Measurements from ENCODE around the gene KIAA2012. TPM values are rescaled to one million over a fixed set of nuclear protein-coding genes. Genes with fewer than 3 reads are reported as not detected.

KIAA2012 gene
- total and polyA plus RNA-seq, 2 of the 4 experiments (the other 2 are of a cell fraction): under 0.01 to 0.09 TPM

DNA sequence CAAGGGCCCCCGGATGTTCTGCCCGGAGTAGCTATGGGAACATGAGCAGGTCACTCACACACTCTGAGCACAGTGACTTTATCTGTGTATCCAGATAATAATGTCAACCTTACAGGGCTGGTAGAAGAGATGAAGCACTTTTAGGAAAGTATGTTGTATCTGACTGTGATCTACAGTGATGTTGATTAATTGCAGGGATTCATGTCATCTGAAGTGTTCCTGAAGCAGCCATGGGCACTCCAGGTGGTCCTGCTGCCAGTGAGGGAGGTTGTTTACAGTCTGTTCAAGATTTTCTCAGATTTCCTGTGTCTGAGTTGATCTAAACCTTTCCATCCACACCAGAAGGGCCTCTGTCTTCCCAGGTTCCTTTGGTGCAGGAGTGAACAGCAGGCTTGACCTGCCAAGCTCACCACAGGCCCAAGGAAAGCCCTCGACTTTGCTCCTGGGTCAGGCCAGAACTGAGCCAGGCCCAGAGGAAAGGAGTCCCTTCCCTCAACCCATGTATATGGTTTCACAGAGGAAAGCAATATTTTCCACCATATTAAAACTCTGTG is 28.0 kb downstream of the KIAA2012 start:
- TF ChIP-seq SMC3 (IDR thresholded peaks at IDR 0.05; ENCODE audit: low read depth, low read length) (no peak), MAFK (IDR thresholded peaks at IDR 0.05; ENCODE audit: low read depth, low read length) (no peak), RCOR1 (IDR thresholded peaks at IDR 0.05; ENCODE audit: insufficient replicate concordance, low read length) (no peak)
- DNase-seq: no peak
- Histone ChIP-seq H2BK15ac (ENCODE audit: low read depth, low read length) (no peak overlapping the region), H4K20me1 (ENCODE audit: insufficient read depth, low read length) (no peaks in the 10 kb centered on the region), H3K27ac (ENCODE audit: insufficient read depth, low read length) (no peak overlapping the region), H3K27me3 (ENCODE audit: control insufficient read depth, insufficient read depth, low read length) (no peaks in the 10 kb centered on the region), H4K5ac (ENCODE audit: low read depth, low read length) (0 out of 2 replicates have a peak overlapping the region, but pooled peaks have one; percentile 24), H3K4me1 (ENCODE audit: control insufficient read depth, insufficient read depth, low read length) (peaks cover 1% of the 10 kb centered on the region; the same call in 1 of the 2 replicates), H3K4me2 (ENCODE audit: low read depth, low read length) (no peak overlapping the region), H3K9me1 (ENCODE audit: insufficient read depth, low read length) (0 out of 2 replicates have a peak, but pooled peaks cover 7% of the 10 kb centered on the region), H2BK20ac (ENCODE audit: low read depth, low read length) (peak overlapping the region; percentile 30; the same call in 1 of the 2 replicates), H2BK5ac (ENCODE audit: low read depth, low read length, poor library complexity, severe bottlenecking) (no peak overlapping the region), H3K9ac (ENCODE audit: low read depth, low read length) (no peak overlapping the region), H4K8ac (ENCODE audit: low read depth in 2 of 2, low read length in 2 of 2) (no peak overlapping the region), H2AFZ (replicated peaks; ENCODE audit: low read length, poor library complexity) (no peak overlapping the region), H3K9me3 (ENCODE audit: control insufficient read depth, insufficient read depth, low read length) (no peaks in the 10 kb centered on the region), H3K23ac (ENCODE audit: low read depth, low read length) (no peak overlapping the region), H2BK120ac (ENCODE audit: low read depth, low read length) (no peak overlapping the region; the same call in 1 of the 2 replicates), H3K14ac (replicated peaks; ENCODE audit: low read depth, low read length) (no peak overlapping the region), H3K79me1 (ENCODE audit: low read depth in 1 of 2, low read length in 2 of 2) (no peaks in the 10 kb centered on the region), H2AK5ac (ENCODE audit: low read depth, low read length) (no peak overlapping the region; the same call in 1 of the 2 replicates), H3K56ac (ENCODE audit: extremely low read depth, insufficient read depth, low read length) (no peak overlapping the region), H3K36me3 (ENCODE audit: control insufficient read depth, insufficient read depth, low read length) (no peaks in the 10 kb centered on the region), H3K4me3 (ENCODE audit: insufficient read depth, low read depth, low read length) (no peak overlapping the region), H4K91ac (ENCODE audit: insufficient read depth, low read depth, low read length) (no peak overlapping the region), H2AK9ac (replicated peaks; ENCODE audit: low read depth, low read length, poor library complexity) (no peak overlapping the region), H3K4ac (ENCODE audit: low read depth, low read length) (no peak overlapping the region), H3K18ac (ENCODE audit: low read depth, low read length) (0 out of 2 replicates have a peak overlapping the region, but pooled peaks have one; percentile 40)
- dilution Hi-C loops (cut with HindIII; ENCODE audit: low sequenced_read_pairs, unreplicated experiment): no loop called here
- no TSS peak for BruUV-seq (replicated peaks)
- in situ Hi-C loops (cut with MboI; ENCODE audit: low sequenced_read_pairs): no loop called here
- intact Hi-C loops (cut with micrococcal nuclease): loop anchor here (5.0 kb wide), 1 partner anchor 46 kb away; no protein-coding TSS in a partner anchor
- CTCF ChIA-PET: interaction anchor here (0.5 kb wide), 1 partner anchor 163 kb away, joined by 4 read pairs; no protein-coding TSS in a partner anchor
- ATAC-seq (ENCODE audit: low read depth): no peak
- WGBS, 2 experiments (ENCODE audit: extremely low coverage in 2 of 2, insufficient read length in 1 of 2): no CpG with 5 or more reads among the region's 3 CpGs
- POLR2A ChIA-PET (ENCODE audit: unreplicated experiment): no interaction called here

All from IMR-90 (cell line).